ENCODE measurements around the gene DCBLD1. TPM values are rescaled to one million over a fixed set of nuclear protein-coding genes. Genes with fewer than 3 reads are reported as not detected.
"Not testable (repeated sequence)": the region's sequence is repeated elsewhere in the genome, so short reads cannot be mapped to it uniquely, and the experiment has no call there.

The DCBLD1 gene
- total RNA-seq, 2 donors from 2014 or later, result 1.8 to 2.9 TPM

DNA sequence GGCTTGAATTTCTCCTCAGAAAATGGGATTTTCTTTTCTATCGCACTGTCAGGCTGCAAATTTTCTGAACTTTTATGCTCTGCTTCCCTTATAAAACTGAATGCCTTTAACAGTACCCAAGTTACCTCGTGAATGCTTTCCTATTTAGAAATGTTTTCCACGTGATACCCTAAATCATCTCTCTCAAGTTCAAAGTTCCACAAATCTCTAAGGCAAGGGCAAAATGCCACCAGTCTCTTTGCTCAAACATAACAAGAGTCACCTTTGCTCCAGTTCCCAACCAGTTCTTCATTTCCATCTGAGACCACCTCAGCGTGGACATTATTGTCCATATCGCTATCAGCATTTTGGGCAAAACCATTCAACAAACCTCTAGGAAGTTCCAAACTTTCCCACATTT, 35.5 kb downstream of the DCBLD1 start:
- not testable (repeated sequence) for H3K36me3 Mint-ChIP-seq (ENCODE audit: low read depth); H3K27ac Mint-ChIP-seq; H3K27me3 Mint-ChIP-seq; H3K4me3 Mint-ChIP-seq; H3K9me3 Mint-ChIP-seq; H3K4me1 Mint-ChIP-seq; ATAC-seq (replicated peaks)

DNA sequence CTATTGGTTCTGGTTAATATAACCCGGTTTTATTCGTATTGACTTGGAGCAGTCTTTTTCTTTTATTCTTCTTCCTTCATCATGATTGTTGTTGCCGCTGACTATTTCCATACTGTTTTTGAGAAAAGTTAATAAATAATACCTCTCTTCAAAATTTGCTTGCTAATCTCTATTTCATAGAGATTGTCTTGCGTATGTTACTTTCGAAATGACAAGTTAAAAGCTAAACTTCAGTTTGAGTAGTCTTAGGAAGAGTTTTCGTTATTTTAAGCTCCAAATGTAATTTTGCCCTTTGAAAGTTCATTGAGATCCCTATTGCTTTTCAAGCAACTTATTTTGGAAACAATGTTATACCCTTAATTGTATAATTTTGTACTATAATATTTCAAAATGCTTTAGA, 36.4 kb downstream of the DCBLD1 start:
- no peaks in the 10 kb centered on the region for H3K9me3 Mint-ChIP-seq
- ATAC-seq (replicated peaks), result no peak
- H3K4me3 Mint-ChIP-seq, result no peak overlapping the region
- no peaks in the 10 kb centered on the region for H3K36me3 Mint-ChIP-seq (ENCODE audit: low read depth)
- no peaks in the 10 kb centered on the region for H3K4me1 Mint-ChIP-seq
- no peaks in the 10 kb centered on the region for H3K27me3 Mint-ChIP-seq
- H3K27ac Mint-ChIP-seq, result no peak overlapping the region

DNA sequence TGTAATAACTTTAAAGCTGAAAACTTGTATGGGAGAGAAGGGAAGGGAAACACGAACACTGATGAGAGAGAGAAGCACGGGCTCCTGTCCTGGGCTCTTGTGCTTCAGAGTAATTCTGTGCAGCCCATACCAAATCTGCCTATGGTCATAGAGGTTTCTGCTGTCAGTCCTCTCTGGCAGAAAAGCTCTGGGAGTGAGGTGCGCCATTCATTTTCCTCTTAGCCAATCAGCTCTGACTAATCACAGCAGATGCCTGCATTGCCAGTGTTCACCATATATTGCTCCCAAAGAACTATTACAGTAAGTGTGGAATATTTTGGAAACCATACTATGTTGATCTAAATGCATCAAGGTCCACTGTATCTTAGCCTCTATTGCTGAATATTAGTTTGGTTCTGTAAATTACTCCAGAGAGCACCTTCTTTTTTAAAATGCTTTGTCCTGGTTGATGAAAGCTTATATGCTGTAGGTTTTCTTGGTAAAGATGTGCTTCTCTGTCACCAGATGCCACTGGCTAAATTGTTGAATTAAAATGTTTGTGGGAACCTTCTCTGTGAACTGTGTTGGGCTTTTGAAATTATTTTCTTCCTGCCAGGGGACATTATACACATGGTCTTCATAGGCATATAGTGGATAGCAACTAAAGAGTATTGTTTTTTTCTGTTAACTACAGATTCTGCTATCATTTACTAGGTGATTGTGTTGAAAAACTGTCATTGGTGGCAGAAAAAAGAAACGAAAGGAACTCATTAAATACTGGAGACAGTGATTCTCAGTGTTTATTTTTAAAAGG, 38.3 kb downstream of the DCBLD1 start:
- Mint-ChIP-seq H3K36me3 (ENCODE audit: low read depth) (no peaks in the 10 kb centered on the region), H3K27me3 (no peaks in the 10 kb centered on the region), H3K27ac (no peak overlapping the region), H3K4me1 (no peaks in the 10 kb centered on the region), H3K9me3 (no peaks in the 10 kb centered on the region), H3K4me3 (no peak overlapping the region)
- ATAC-seq (replicated peaks), result no peak

DNA sequence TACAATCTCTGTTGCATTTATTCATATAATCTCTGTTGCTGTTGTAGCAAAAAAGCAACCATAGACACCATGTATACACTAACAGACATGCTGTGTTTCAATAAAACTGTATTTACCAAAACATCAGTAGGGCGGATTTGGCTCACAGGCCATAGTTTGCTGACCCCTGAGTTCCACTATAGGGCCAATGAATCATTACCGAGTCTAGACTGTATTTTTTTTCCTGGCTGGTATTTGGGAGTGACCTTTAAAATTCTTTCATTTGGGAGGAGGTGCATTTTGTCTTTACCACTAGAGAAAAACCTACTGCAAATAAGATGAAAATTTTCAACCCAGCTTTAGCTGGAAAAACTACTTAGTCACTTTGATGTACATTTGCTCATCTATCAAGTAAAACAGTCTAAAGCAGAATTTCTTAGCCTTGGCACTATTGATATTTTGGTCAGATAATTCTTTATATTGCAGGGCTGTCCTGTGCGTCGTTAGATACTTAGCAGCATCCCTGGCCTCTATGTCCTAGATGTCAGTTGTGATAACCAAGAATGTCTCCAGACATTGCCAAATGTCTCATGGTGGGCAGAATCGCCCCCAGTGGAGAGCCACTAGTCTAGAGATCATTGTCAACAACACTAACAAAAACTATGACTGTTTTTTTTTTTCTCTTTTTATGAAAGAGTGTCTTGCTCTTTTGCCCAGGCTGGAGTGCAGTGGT, 39.5 kb downstream of the DCBLD1 start:
- Mint-ChIP-seq H3K4me3 (no peak overlapping the region), H3K36me3 (ENCODE audit: low read depth) (no peaks in the 10 kb centered on the region), H3K27me3 (no peaks in the 10 kb centered on the region), H3K4me1 (no peaks in the 10 kb centered on the region), H3K27ac (no peak overlapping the region), H3K9me3 (no peaks in the 10 kb centered on the region)
- no peak for ATAC-seq (replicated peaks)

DNA sequence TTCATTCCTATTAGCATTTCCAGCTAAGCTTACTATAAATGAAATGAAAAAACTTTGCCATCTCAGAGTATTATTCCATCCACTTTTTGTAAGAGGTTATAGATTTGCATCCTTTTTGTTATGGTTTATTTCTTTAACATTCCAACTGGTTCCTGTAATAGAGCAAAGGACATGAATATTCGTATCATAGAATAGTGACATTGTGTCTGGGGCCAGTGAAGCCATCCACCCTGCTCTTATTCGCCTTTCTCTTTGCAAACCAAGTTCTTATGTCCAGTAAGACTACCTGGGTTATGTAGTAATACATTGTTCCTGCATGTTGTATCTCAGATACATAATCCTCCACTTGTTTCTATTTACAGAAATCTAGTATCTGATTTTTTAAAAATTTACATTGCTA, 43.1 kb downstream of the DCBLD1 start:
- no peaks in the 10 kb centered on the region for H3K36me3 Mint-ChIP-seq (ENCODE audit: low read depth)
- no peak overlapping the region for H3K4me3 Mint-ChIP-seq
- no peaks in the 10 kb centered on the region for H3K4me1 Mint-ChIP-seq
- no peak overlapping the region for H3K27ac Mint-ChIP-seq
- no peaks in the 10 kb centered on the region for H3K9me3 Mint-ChIP-seq
- H3K27me3 Mint-ChIP-seq, result no peaks in the 10 kb centered on the region
- ATAC-seq (replicated peaks), result no peak

DNA sequence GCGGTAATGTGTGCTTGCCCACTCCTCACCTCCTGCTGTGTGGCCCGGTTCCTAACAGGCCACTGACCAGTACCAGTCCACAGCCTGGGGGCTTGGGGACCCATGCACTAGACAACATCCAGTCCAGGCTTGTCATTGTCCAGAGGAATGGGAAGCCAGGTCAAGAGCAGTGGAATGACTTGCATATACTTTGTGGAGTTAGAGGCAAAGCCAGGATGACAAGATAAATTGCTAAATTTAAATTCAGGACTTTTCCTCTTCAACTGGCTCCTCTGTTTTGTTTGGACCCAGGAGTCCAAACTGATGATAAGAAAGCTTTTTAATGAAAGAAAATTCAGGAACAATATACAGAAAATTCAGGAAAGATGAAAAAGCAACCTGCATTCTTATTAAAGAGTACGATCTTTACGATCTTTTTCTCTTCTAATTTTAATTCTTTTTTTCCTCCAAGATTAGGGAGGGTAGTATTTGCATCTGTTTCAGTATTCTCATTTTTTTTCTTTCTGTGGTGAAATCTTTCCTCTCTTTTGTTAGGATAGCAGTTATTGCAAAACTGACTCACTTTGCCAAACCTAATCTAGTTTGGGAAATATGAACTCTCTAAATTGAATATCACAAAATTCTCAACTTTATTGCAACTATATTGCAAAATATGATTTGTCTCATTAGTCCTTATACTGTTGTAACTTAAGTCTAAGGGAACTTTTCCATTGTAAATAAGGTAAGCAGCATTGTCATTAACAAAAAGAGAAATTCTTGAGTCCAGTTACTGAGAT, 48.2 kb downstream of the DCBLD1 start:
- no peak overlapping the region for H3K4me3 Mint-ChIP-seq
- H3K9me3 Mint-ChIP-seq, result no peaks in the 10 kb centered on the region
- ATAC-seq (replicated peaks), result no peak
- H3K4me1 Mint-ChIP-seq, result no peaks in the 10 kb centered on the region
- H3K27ac Mint-ChIP-seq, result no peak overlapping the region
- no peaks in the 10 kb centered on the region for H3K36me3 Mint-ChIP-seq (ENCODE audit: low read depth)
- H3K27me3 Mint-ChIP-seq, result no peaks in the 10 kb centered on the region

DNA sequence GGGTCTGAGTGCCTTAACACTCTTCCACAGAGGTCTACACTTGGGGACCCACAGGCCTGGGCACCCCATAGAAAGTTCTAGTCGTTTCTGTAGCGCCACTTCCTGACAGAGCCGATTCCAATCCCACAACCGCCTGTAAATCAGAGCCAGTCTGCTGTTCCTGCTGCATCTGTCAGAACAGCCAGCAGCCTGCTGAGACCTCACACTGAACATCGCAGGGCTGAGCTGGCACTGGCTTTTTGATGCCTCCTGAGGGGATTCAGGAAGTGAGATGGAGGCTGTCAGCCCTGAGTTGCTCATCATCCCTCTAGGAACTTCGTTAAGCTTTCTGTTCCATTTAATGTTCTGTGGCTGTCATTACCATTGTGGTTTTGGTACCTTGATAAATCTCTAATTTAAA, 48.9 kb downstream of the DCBLD1 start:
- H3K27me3 Mint-ChIP-seq, result peaks cover under 1% of the 10 kb centered on the region
- no peak overlapping the region for H3K27ac Mint-ChIP-seq
- no peaks in the 10 kb centered on the region for H3K36me3 Mint-ChIP-seq (ENCODE audit: low read depth)
- H3K9me3 Mint-ChIP-seq, result no peaks in the 10 kb centered on the region
- ATAC-seq (replicated peaks), result no peak
- no peak overlapping the region for H3K4me3 Mint-ChIP-seq
- H3K4me1 Mint-ChIP-seq, result no peaks in the 10 kb centered on the region

DNA sequence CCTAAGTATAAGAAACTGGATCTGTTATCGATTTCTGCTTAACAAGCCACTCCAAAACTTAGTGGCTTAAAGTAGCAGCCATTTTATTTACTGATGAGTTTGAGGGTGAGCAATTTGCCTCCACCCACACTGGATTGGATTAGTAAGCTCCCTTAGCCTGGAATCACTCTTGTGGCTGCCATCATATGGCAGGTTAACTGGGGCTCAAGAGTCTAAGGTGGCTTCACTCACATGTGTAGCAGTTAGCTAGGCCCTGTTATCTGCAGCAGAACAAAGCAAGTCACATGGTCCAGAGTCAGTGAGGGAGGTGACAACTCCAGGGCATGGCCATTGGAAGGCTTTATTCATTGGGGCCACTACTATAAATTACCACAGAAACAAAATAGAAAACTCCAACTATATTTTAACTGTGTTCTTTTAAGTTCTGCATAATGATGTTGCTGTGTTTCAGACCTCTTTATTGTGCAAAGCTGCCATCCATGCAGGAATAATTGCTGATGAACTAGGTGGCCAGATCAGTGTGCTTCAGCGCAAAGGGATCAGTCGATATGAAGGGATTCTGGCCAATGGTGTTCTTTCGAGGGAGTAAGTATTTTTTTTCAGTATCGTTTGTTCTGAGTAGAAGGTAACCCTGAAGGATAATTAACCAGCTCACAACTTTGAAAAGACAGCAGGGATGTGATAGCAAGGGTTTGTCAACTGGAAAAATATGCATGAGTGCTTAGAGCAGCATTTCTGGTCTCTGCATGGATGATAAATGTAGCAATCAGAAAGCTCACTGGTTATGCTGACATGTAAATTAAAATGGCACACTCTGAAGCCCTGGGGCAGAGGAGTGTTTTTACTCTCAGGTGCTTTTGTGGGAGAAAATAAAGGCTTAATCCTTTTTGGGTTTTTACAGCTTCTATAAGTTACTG, 49.6 kb downstream of the DCBLD1 start:
- H3K36me3 Mint-ChIP-seq (ENCODE audit: low read depth), result no peaks in the 10 kb centered on the region

DNA sequence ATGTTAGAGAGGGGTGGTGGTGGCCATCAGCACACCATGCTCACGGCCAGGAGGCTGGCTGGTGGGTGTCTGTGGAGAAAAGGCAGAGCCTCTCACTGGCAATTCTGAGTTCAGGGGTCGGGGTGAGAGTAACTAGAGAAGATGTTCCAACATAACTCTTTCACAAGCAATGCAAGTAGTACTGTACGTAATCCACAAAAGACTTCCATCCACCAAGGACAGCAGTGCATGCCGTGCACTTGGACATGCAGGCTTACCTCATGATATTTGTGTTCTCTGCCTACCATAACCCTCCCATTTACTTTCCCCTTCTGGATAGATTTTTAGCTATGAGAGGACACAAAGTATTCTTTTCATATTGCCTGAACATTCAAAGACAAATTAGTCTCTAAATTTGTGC, 51.3 kb downstream of the DCBLD1 start:
- H3K36me3 Mint-ChIP-seq (ENCODE audit: low read depth), result no peaks in the 10 kb centered on the region
- H3K4me1 Mint-ChIP-seq, result no peaks in the 10 kb centered on the region
- peaks cover 13% of the 10 kb centered on the region for H3K27me3 Mint-ChIP-seq
- no peaks in the 10 kb centered on the region for H3K9me3 Mint-ChIP-seq
- ATAC-seq (replicated peaks), result no peak
- no peak overlapping the region for H3K27ac Mint-ChIP-seq
- no peak overlapping the region for H3K4me3 Mint-ChIP-seq

More for the DNA sequence above, 49.6 kb downstream of the DCBLD1 start:
- H3K27ac Mint-ChIP-seq, result no peak overlapping the region
- no peaks in the 10 kb centered on the region for H3K4me1 Mint-ChIP-seq
- H3K4me3 Mint-ChIP-seq, result no peak overlapping the region
- peak; percentile 55 for ATAC-seq (replicated peaks)
- H3K9me3 Mint-ChIP-seq, result no peaks in the 10 kb centered on the region
- peaks cover 8% of the 10 kb centered on the region for H3K27me3 Mint-ChIP-seq

DNA sequence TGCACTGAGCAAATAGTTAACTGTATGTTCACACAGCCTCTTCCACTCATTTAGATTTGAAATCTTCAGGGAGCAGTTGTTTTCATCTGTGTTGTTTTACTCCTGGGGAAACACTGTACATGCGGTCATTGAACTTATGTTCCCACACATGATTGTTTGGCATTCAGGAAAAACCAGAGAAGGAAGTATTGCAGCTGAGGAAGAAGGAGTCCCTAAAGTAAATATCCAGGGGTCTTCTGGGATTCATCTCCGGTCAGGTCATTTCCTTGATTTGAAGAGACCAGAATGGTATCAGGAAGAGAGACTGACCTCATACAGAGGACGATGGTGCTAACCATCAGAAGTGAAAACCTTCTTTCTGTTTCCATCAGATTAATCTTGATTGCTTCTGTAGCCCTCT, 52.5 kb downstream of the DCBLD1 start:
- no peaks in the 10 kb centered on the region for H3K9me3 Mint-ChIP-seq
- ATAC-seq (replicated peaks), result no peak
- peaks cover 13% of the 10 kb centered on the region for H3K27me3 Mint-ChIP-seq
- H3K4me1 Mint-ChIP-seq, result no peaks in the 10 kb centered on the region
- H3K4me3 Mint-ChIP-seq, result no peak overlapping the region
- H3K36me3 Mint-ChIP-seq (ENCODE audit: low read depth), result no peaks in the 10 kb centered on the region
- H3K27ac Mint-ChIP-seq, result no peak overlapping the region

DNA sequence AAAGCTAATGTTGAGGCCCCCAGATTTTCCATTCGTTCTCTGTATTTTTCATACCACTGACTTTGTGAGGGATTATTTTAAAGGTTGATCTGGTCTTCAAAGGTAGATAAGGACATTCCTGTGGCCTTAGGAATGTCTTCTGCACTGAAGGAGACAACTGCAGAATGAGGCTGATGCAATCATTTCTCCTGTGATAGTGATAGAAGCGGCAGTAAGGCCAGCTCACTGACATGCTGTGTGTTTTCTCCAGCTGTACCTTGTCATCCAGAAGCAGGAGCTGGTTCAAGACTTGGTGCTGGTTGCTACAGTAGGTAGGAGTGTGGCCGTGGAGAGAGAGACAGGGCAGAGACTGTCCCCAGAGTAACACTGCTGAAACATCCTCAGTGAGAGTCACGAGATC, 53.8 kb downstream of the DCBLD1 start:
- Mint-ChIP-seq H3K36me3 (ENCODE audit: low read depth) (no peaks in the 10 kb centered on the region), H3K4me1 (no peaks in the 10 kb centered on the region), H3K4me3 (no peak overlapping the region), H3K27me3 (peaks cover 13% of the 10 kb centered on the region), H3K27ac (no peak overlapping the region), H3K9me3 (no peaks in the 10 kb centered on the region)
- ATAC-seq (replicated peaks), result no peak

DNA sequence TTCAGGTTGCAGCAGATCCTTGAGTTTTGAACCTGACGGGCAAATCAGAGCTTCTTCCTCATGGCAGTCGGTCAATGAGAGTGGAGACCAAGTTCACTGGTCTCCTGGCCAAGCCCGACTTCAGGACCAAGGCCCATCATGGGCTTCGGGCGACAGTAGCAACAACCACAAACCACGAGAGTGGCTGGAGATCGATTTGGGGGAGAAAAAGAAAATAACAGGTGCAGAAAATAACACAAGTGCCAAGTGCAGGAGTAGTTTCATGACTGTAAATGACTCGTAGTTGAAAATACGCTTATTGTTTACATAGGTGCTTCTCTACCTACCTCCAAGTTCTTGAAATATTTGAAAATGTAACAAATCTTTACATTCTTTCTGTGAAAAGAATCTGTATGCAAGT, 56.1 kb downstream of the DCBLD1 start:
- Mint-ChIP-seq H3K27me3 (peaks cover 13% of the 10 kb centered on the region), H3K4me1 (no peaks in the 10 kb centered on the region), H3K4me3 (no peak overlapping the region), H3K36me3 (ENCODE audit: low read depth) (no peaks in the 10 kb centered on the region), H3K9me3 (no peaks in the 10 kb centered on the region), H3K27ac (no peak overlapping the region)
- no peak for ATAC-seq (replicated peaks)

DNA sequence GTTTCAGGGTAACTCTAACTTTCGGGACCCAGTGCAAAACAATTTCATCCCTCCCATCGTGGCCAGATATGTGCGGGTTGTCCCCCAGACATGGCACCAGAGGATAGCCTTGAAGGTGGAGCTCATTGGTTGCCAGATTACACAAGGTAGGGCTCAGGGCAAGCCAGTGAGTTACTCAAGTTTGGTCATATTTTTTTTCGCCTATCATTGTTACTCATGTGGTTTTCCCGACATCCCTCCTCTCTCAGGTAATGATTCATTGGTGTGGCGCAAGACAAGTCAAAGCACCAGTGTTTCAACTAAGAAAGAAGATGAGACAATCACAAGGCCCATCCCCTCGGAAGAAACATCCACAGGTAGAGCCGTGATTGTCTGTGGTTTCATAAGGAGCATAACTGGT, 58.2 kb downstream of the DCBLD1 start:
- Mint-ChIP-seq H3K9me3 (no peaks in the 10 kb centered on the region), H3K27ac (no peak overlapping the region), H3K36me3 (ENCODE audit: low read depth) (no peaks in the 10 kb centered on the region), H3K27me3 (peaks cover 13% of the 10 kb centered on the region), H3K4me3 (no peak overlapping the region), H3K4me1 (no peaks in the 10 kb centered on the region)
- no peak for ATAC-seq (replicated peaks)

DNA sequence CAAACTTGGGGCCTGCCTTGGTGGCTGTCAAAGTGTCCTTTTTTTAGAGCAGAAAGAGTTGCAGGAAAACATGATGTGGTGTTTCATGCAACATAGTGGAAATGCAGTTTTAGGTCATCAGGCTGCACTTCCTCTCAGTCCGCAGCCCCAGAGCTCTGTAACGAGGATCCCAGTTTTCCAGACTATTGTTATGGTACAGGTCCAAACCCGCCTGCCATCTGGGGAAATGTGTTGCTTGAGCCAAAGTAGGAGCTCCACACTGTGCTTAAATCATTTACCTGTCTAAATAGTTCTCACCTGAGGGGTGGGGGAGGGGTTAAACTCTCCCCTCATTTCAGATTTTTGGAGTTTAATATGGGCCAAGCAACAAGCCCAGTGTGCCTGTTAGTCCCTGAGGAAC, 60.0 kb downstream of the DCBLD1 start:
- Mint-ChIP-seq H3K36me3 (ENCODE audit: low read depth) (no peaks in the 10 kb centered on the region), H3K4me3 (no peak overlapping the region), H3K9me3 (no peaks in the 10 kb centered on the region), H3K27ac (no peak overlapping the region), H3K27me3 (peaks cover 8% of the 10 kb centered on the region), H3K4me1 (peaks cover 10% of the 10 kb centered on the region)
- ATAC-seq (replicated peaks), result no peak
